ENCODE data around the gene KRT4. TPM values are rescaled to one million over a fixed set of nuclear protein-coding genes. Genes with fewer than 3 reads are reported as not detected.

The KRT4 gene
- total RNA-seq, 2 experiments from 2014 or later = not detected

- CTCF ChIA-PET = interaction anchor here (1.0 kb wide), 1 partner anchor 19 kb away, joined by 3 read pairs; no protein-coding TSS in a partner anchor
- no peaks in the 10 kb centered on the region for H3K36me3 Mint-ChIP-seq
- H3K27me3 Mint-ChIP-seq = peaks cover 12% of the 10 kb centered on the region
- no peaks in the 10 kb centered on the region for H3K9me3 Mint-ChIP-seq (ENCODE audit: low read depth)
- DNase-seq = no peak
- peaks cover 8% of the 10 kb centered on the region for H3K4me1 Mint-ChIP-seq
- no peak for ATAC-seq
- H3K27ac Mint-ChIP-seq = no peak overlapping the region
- no peak overlapping the region for H3K4me3 Mint-ChIP-seq
These were observed 32.5 kb upstream of the KRT4 start for GRCh38 chr12:52846356-52846970.

GRCh38 chr12:52845946-52846345 lies 32.0 kb upstream of the KRT4 start:
- CTCF ChIA-PET = interaction anchor here (1.0 kb wide), 1 partner anchor 19 kb away, joined by 3 read pairs; no protein-coding TSS in a partner anchor
- Mint-ChIP-seq H3K4me1 (peaks cover 8% of the 10 kb centered on the region), H3K36me3 (no peaks in the 10 kb centered on the region), H3K4me3 (no peak overlapping the region), H3K27ac (no peak overlapping the region), H3K27me3 (peaks cover 12% of the 10 kb centered on the region), H3K9me3 (ENCODE audit: low read depth) (no peaks in the 10 kb centered on the region)
- no peak for ATAC-seq
- DNase-seq = no peak

GRCh38 chr12:52844386-52844785 lies 30.5 kb upstream of the KRT4 start:
- Mint-ChIP-seq H3K36me3 (no peaks in the 10 kb centered on the region), H3K9me3 (ENCODE audit: low read depth) (no peaks in the 10 kb centered on the region)
- CTCF ChIA-PET = interaction anchor here (1.2 to 1.5 kb wide), 2 partner anchors 40 to 136 kb away, joined by 3 to 4 read pairs; no protein-coding TSS in a partner anchor

GRCh38 chr12:52839436-52840105 lies 25.7 kb upstream of the KRT4 start:
- no peaks in the 10 kb centered on the region for H3K9me3 Mint-ChIP-seq (ENCODE audit: low read depth)
- H3K4me3 Mint-ChIP-seq = no peak overlapping the region
- peaks cover 35% of the 10 kb centered on the region for H3K4me1 Mint-ChIP-seq
- H3K27me3 Mint-ChIP-seq = peaks cover 5% of the 10 kb centered on the region
- CTCF ChIA-PET = interaction anchor here (1.3 to 1.9 kb wide), 2 partner anchors 31 to 141 kb away, joined by 3 to 5 read pairs; no protein-coding TSS in a partner anchor
- DNase-seq (no peak), ATAC-seq (no peak)
- no peak overlapping the region for H3K27ac Mint-ChIP-seq
- H3K36me3 Mint-ChIP-seq = no peaks in the 10 kb centered on the region

More at GRCh38 chr12:52844386-52844785, 30.5 kb upstream of the KRT4 start:
- no peak for ATAC-seq
- no peak for DNase-seq
- Mint-ChIP-seq H3K27me3 (peaks cover 5% of the 10 kb centered on the region), H3K4me1 (peaks cover 8% of the 10 kb centered on the region), H3K27ac (no peak overlapping the region), H3K4me3 (no peak overlapping the region)

- no peak overlapping the region for H3K4me3 Mint-ChIP-seq
- CTCF ChIA-PET = interaction anchor here (1.3 to 1.9 kb wide), 3 partner anchors 32 to 142 kb away, joined by 3 to 5 read pairs (median 4); no protein-coding TSS in a partner anchor
- no peak for DNase-seq
These were observed 24.9 kb upstream of the KRT4 start for GRCh38 chr12:52838609-52839435.

GRCh38 chr12:52837781-52838608 lies 24.1 kb upstream of the KRT4 start:
- no peak for ATAC-seq
- H3K27ac Mint-ChIP-seq = no peak overlapping the region
- no peak for DNase-seq
- CTCF ChIA-PET = interaction anchor here (1.0 to 1.4 kb wide), 3 partner anchors 41 to 142 kb away, joined by 3 to 4 read pairs (median 3); no protein-coding TSS in a partner anchor
- H3K27me3 Mint-ChIP-seq = peaks cover 5% of the 10 kb centered on the region
- H3K9me3 Mint-ChIP-seq (ENCODE audit: low read depth) = no peaks in the 10 kb centered on the region
- H3K4me1 Mint-ChIP-seq = peaks cover 31% of the 10 kb centered on the region
- H3K4me3 Mint-ChIP-seq = no peak overlapping the region
- H3K36me3 Mint-ChIP-seq = no peaks in the 10 kb centered on the region

More at GRCh38 chr12:52838609-52839435, 24.9 kb upstream of the KRT4 start:
- no peak overlapping the region for H3K27ac Mint-ChIP-seq
- no peaks in the 10 kb centered on the region for H3K9me3 Mint-ChIP-seq (ENCODE audit: low read depth)
- no peak for ATAC-seq
- H3K4me1 Mint-ChIP-seq = peaks cover 32% of the 10 kb centered on the region
- no peaks in the 10 kb centered on the region for H3K36me3 Mint-ChIP-seq
- H3K27me3 Mint-ChIP-seq = peaks cover 5% of the 10 kb centered on the region

GRCh38 chr12:52837413-52837741 lies 23.5 kb upstream of the KRT4 start:
- H3K9me3 Mint-ChIP-seq (ENCODE audit: low read depth) = no peaks in the 10 kb centered on the region
- peaks cover 30% of the 10 kb centered on the region for H3K4me1 Mint-ChIP-seq
- no peaks in the 10 kb centered on the region for H3K36me3 Mint-ChIP-seq
- DNase-seq (no peak), ATAC-seq (no peak)
- no peak overlapping the region for H3K27ac Mint-ChIP-seq
- CTCF ChIA-PET = interaction anchor here (1.0 to 2.2 kb wide), 2 partner anchors 33 to 47 kb away, joined by 3 to 8 read pairs; no protein-coding TSS in a partner anchor
- H3K4me3 Mint-ChIP-seq = no peak overlapping the region
- H3K27me3 Mint-ChIP-seq = peaks cover 5% of the 10 kb centered on the region

GRCh38 chr12:52836491-52837412 lies 22.8 kb upstream of the KRT4 start:
- CTCF ChIA-PET = interaction anchor here (1.0 to 2.2 kb wide), 2 partner anchors 32 to 33 kb away, joined by 3 to 8 read pairs; no protein-coding TSS in a partner anchor
- DNase-seq = no peak
- no peaks in the 10 kb centered on the region for H3K9me3 Mint-ChIP-seq (ENCODE audit: low read depth)
- peaks cover 5% of the 10 kb centered on the region for H3K27me3 Mint-ChIP-seq
- H3K36me3 Mint-ChIP-seq = no peaks in the 10 kb centered on the region
- no peak overlapping the region for H3K4me3 Mint-ChIP-seq
- peaks cover 27% of the 10 kb centered on the region for H3K4me1 Mint-ChIP-seq
- peak overlapping the region; percentile 64 for H3K27ac Mint-ChIP-seq
- ATAC-seq = peak; percentile 7

- Mint-ChIP-seq H3K4me1 (peaks cover 27% of the 10 kb centered on the region), H3K27ac (peak overlapping the region; percentile 64), H3K9me3 (ENCODE audit: low read depth) (no peaks in the 10 kb centered on the region), H3K36me3 (no peaks in the 10 kb centered on the region), H3K27me3 (peaks cover 5% of the 10 kb centered on the region), H3K4me3 (no peak overlapping the region)
- ATAC-seq (peak; percentile 85), DNase-seq (peak; percentile 77)
- CTCF ChIA-PET = interaction anchor here (1.0 to 2.2 kb wide), 2 partner anchors 32 to 34 kb away, joined by 3 to 8 read pairs; no protein-coding TSS in a partner anchor
These were observed 22.1 kb upstream of the KRT4 start for GRCh38 chr12:52836042-52836466.

- no peaks in the 10 kb centered on the region for H3K36me3 Mint-ChIP-seq
- ATAC-seq (no peak), DNase-seq (no peak)
- H3K4me1 Mint-ChIP-seq = peaks cover 27% of the 10 kb centered on the region
- CTCF ChIA-PET = interaction anchor here (1.5 to 2.2 kb wide), 2 partner anchors 30 to 35 kb away, joined by 3 to 8 read pairs; no protein-coding TSS in a partner anchor
- H3K4me3 Mint-ChIP-seq = no peak overlapping the region
- H3K9me3 Mint-ChIP-seq (ENCODE audit: low read depth) = no peaks in the 10 kb centered on the region
- H3K27me3 Mint-ChIP-seq = peaks cover 5% of the 10 kb centered on the region
- H3K27ac Mint-ChIP-seq = peak overlapping the region; percentile 44
These were observed 21.5 kb upstream of the KRT4 start for GRCh38 chr12:52835271-52836041.

- no peak overlapping the region for H3K4me3 Mint-ChIP-seq
- H3K27ac Mint-ChIP-seq = no peak overlapping the region
- H3K9me3 Mint-ChIP-seq (ENCODE audit: low read depth) = no peaks in the 10 kb centered on the region
- no peak for ATAC-seq
- H3K4me1 Mint-ChIP-seq = peaks cover 27% of the 10 kb centered on the region
- H3K36me3 Mint-ChIP-seq = no peaks in the 10 kb centered on the region
- H3K27me3 Mint-ChIP-seq = peaks cover 9% of the 10 kb centered on the region
- CTCF ChIA-PET = interaction anchor here (1.5 kb wide), 1 partner anchor 31 kb away, joined by 3 read pairs; no protein-coding TSS in a partner anchor
- DNase-seq = no peak
These were observed 20.7 kb upstream of the KRT4 start for GRCh38 chr12:52834727-52835001.

Data from activated CD8-positive, alpha-beta memory T cell treated with anti-CD3 and anti-CD28 coated beads, Interleukin-2, amount 10 ng/mL, durations not matched to agents 7 days and 5 days (primary cell).